ENCODE measurements around the gene MESP2.

Gene MESP2

GRCh38 chr15:89802986-89803824, 27.1 kb downstream of the MESP2 start:
- DNase-seq = no peak

GRCh38 chr15:89803941-89804800, 28.0 kb downstream of the MESP2 start:
- no peak for DNase-seq

GRCh38 chr15:89805241-89806209, 29.4 kb downstream of the MESP2 start:
- DNase-seq = no peak

- no peak for DNase-seq
Observed at GRCh38 chr15:89806210-89806558, 30.1 kb downstream of the MESP2 start.

- no peak for DNase-seq
Observed at GRCh38 chr15:89806559-89807550, 30.7 kb downstream of the MESP2 start.

GRCh38 chr15:89807689-89808088, 31.6 kb downstream of the MESP2 start:
- no peak for DNase-seq

- no peak for DNase-seq
Observed at GRCh38 chr15:89808160-89808870, 32.2 kb downstream of the MESP2 start.

GRCh38 chr15:89809093-89809786, 33.1 kb downstream of the MESP2 start:
- no peak for DNase-seq

GRCh38 chr15:89809787-89810148, 33.6 kb downstream of the MESP2 start:
- no peak for DNase-seq

GRCh38 chr15:89810837-89811236, 34.7 kb downstream of the MESP2 start:
- no peak for DNase-seq

GRCh38 chr15:89812011-89812846, 36.1 kb downstream of the MESP2 start:
- no peak for DNase-seq

GRCh38 chr15:89812847-89813320, 36.8 kb downstream of the MESP2 start:
- no peak for DNase-seq

- DNase-seq = no peak
Observed at GRCh38 chr15:89813381-89814111, 37.4 kb downstream of the MESP2 start.

GRCh38 chr15:89814112-89814742, 38.1 kb downstream of the MESP2 start:
- DNase-seq = no peak

GRCh38 chr15:89815769-89816168, 39.6 kb downstream of the MESP2 start:
- no peak for DNase-seq

- no peak for DNase-seq
Observed at GRCh38 chr15:89817701-89818280, 41.7 kb downstream of the MESP2 start.

GRCh38 chr15:89818287-89818686, 42.2 kb downstream of the MESP2 start:
- DNase-seq = no peak
